GM19463 (cell line): ENCODE results near the gene KMT2B.

ENCODE experiments used
- ATAC-seq: cut with Tn5 transposase; IDR thresholded peaks from one replicate; pipeline ENCODE4 v1.9.1; 2021; ENCODE audit warnings: mild to moderate bottlenecking, moderate library complexity; ENCODE audit not compliant: unreplicated experiment

KMT2B gene

DNA sequence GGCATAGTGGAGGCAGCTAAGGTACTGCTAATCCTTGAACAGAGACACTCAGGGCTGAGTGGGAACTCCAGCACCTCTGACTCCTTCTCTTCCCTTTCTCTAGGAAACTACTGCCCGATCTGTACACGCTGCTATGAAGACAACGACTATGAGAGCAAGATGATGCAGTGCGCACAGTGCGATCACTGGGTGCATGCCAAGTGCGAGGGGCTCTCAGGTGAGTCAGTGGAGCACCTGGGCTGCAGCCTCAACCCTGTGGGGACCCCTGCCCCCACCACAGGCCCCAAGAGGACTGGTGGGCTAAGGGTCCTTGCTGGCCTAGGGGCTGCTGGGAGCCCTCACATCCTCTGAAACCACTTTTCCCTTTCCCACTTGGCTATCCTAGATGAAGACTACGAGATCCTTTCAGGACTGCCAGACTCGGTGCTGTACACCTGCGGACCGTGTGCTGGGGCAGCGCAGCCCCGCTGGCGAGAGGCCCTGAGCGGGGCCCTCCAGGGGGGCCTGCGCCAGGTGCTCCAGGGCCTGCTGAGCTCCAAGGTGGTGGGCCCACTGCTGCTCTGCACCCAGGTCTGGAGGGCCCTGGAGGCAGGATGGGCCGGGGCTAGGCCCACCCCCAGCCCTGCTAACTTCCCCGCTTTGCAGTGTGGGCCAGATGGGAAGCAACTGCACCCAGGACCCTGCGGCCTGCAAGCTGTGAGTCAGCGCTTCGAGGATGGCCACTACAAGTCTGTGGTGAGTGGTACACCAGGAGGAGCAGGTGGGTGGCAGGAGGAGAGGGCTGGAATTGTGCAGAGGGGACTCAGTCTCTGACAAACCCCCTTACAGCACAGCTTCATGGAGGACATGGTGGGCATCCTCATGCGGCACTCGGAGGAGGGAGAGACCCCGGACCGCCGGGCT, 9.5 kb downstream of the KMT2B start:
- no peak for ATAC-seq

DNA sequence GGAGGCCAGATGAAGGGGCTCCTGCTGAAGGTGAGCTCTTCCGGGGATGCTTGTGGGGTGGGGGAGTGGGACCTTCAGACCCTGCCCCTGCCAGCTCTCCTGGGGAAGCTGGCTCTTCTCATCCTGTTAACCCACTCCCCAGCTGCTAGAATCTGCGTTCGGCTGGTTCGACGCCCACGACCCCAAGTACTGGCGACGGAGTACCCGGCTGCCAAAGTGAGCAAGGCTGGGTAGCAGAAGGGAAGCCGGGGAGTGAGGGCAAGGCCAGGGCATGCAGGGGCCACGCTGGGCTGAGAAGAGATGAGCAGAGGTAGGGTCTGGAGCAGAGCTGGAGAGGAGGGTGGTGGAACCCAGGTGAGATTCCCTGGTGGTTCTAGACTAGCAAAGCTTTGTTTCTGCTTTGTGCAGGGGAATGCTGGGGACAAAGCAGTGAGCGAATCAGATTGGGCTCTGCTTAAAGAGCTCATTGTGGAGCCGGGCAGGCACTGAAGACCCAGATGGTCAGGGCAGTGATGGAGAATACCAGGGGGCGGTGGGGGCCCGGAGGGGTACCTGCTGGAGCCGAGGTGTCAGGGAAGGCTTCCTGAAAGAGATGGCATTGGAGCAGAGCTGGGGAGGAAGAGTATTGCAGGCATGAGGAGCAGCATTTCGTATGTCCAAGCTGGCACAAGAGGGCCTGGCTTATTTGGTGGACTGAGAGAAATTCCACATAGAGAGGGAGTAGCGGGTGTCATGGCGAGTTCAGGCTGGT, 10.3 kb downstream of the KMT2B start:
- ATAC-seq: no peak

DNA sequence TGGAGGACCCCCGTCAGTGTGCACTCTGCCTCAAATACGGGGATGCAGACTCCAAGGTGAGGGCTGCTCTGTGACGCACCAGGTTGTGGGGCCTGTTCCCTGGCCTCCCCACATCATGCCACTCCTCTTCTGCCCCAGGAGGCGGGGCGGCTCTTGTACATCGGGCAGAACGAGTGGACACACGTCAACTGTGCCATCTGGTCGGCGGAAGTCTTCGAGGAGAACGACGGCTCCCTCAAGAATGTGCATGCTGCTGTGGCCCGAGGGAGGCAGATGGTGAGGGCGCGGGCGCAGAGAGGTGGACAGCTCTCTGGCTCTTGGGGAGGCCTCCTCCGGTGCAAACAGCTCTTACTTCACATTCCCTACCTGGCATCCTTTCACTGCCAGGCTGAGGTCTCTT, 11.2 kb downstream of the KMT2B start:
- no peak for ATAC-seq

DNA sequence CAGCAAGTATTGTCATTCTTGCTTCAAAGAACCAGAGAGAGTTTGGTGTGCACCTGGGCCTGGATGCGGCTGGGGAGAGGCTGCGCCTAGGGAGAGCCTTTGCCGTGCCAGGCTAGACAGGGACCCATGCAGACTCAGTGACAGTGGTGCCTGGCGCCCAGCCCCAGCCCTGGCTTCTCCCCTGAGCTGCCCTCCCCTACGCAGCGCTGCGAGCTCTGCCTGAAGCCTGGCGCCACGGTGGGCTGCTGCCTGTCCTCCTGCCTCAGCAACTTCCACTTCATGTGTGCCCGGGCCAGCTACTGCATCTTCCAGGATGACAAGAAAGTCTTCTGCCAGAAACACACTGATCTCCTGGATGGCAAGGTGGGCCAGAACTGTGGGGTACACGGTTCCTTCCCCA, 12.0 kb downstream of the KMT2B start:
- no peak for ATAC-seq

DNA sequence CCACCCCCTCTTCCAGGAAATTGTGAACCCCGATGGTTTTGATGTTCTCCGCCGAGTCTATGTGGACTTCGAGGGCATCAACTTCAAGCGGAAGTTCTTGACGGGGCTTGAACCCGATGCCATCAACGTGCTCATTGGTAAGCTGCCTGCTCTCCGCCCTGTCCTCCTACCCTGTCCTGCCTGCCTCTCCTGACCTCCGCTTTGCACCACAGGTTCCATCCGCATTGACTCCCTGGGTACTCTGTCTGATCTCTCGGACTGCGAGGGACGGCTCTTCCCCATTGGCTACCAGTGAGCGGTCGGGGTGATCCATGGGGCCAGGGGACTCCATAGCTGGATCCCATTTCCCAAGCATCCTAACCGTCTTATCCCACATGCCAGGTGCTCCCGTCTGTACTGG, 12.5 kb downstream of the KMT2B start:
- ATAC-seq: no peak

DNA sequence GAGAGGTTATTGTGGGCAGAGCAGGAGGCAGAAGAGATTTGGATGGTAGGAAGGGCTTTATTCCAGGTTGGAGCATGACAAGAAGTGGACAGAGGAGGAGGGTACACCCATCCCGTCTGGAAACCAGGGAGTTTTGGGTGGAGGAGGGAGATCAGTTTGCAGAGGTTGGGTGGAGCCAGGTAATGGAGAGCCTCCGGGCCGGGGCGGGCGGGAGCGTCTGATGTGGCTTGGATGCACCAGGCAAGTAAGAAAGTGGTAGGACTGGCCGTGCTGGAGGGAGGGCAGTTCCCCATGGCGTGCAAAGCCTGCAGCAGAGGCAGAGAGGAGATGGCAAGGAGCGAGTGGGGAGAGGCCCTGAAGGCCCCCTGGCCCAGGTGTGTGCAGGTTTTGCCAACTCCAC, 13.6 kb downstream of the KMT2B start:
- no peak for ATAC-seq

DNA sequence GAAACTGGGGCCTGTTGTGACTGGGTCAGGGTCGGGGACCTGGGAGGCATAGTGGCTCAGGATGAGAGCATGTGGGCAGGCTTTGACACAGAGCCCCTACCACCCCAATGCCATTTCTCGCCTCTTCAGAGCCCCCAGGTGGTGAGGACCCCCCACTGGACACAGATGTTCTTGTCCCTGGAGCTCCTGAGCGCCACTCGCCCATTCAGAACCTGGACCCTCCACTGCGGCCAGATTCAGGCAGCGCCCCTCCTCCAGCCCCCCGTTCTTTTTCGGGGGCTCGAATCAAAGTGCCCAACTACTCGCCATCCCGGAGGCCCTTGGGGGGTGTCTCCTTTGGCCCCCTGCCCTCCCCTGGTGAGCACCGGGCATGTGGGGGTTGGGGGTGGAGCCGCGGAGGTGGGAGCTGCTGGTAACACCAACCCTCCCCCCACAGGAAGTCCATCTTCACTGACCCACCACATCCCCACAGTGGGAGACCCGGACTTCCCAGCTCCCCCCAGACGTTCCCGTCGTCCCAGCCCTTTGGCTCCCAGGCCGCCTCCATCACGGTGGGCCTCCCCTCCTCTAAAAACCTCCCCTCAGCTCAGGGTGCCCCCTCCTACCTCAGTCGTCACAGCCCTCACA, 14.1 kb downstream of the KMT2B start:
- no peak for ATAC-seq

DNA sequence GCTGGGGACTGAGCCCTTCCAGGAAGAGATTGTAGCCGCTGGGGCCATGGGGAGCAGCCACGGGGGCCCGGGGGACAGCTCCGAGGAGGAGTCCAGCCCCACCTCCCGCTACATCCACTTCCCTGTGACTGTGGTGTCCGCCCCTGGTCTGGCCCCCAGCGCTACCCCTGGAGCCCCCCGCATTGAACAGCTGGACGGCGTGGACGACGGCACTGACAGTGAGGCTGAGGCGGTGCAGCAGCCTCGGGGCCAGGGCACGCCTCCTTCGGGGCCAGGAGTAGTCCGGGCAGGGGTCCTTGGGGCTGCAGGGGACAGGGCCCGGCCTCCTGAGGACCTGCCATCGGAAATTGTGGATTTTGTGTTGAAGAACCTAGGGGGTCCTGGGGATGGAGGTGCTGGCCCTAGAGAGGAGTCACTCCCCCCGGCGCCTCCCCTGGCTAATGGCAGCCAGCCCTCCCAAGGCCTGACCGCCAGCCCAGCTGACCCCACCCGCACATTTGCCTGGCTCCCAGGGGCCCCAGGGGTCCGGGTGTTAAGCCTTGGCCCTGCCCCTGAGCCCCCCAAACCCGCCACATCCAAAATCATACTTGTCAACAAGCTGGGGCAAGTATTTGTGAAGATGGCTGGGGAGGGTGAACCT, 14.9 kb downstream of the KMT2B start:
- ATAC-seq: no peak

DNA sequence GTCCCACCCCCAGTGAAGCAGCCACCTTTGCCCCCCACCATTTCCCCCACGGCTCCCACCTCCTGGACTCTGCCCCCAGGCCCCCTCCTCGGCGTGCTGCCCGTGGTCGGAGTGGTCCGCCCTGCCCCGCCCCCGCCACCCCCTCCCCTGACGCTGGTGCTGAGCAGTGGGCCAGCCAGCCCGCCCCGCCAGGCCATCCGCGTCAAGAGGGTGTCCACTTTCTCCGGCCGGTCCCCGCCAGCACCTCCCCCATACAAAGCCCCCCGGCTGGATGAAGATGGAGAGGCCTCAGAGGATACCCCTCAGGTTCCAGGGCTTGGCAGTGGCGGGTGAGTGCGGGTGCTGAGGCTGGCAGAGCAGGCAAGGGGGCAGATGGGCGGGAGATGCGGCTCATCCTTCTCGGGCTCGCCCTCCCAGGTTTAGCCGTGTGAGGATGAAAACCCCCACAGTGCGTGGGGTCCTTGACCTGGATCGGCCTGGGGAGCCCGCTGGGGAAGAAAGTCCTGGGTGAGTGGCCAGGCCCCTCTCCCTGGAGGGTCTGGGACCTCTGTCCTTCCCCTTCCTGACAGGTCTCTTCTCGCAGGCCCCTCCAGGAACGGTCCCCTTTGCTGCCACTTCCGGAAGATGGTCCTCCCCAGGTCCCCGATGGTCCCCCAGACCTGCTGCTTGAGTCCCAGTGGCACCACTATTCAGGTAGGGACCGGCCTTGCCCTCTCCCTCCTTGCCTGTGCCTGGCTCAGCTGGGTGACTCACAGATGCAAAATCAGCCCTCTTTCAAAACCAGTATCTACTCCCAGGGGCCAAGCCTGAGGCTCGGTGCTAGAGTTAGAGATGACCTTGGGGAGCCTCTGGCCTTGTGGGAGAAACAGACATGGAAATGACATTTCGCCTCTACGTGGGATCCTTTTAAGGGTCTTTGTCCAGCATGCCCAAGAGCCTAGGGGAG, 15.7 kb downstream of the KMT2B start:
- ATAC-seq: no peak

DNA sequence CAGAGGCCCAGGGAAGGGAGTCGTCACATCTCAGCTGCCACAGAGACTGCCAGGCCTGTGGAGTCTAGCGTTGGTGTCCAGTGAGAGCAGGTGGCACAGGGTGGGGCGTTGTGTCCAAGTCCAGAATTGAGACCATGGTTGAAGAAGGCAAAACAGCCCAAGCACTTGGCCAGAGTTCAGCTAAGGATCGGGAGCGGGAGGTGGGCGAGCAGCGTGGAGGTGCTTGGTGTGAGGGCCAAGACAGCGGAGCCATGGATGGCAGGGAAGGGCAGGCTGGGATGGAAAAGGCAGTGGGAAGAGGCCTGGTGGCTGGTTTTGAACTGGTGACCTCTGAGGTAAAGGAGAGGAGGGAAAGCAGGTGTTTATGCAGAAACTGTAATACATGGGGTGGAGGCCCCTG, 16.5 kb downstream of the KMT2B start:
- ATAC-seq: no peak

DNA sequence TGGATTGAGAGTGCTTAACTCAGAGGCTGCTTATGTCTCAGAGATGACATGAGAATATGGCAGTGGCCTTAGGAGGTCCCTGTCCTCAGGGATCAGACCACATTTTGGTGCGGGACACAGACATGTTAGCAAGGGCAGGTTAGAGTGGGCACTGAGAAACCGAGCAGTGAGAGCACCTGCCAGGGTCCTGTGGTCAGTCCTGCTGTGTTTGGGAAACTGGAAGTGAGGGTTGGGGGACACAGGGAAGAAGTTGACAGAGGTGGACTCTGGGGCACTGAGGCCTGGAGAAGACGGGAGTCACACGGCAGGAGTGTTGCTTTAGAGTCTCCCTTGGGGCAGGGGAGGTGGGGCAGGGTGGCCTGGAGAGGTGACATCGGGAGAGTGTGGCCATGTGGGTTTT, 17.1 kb downstream of the KMT2B start:
- no peak for ATAC-seq

DNA sequence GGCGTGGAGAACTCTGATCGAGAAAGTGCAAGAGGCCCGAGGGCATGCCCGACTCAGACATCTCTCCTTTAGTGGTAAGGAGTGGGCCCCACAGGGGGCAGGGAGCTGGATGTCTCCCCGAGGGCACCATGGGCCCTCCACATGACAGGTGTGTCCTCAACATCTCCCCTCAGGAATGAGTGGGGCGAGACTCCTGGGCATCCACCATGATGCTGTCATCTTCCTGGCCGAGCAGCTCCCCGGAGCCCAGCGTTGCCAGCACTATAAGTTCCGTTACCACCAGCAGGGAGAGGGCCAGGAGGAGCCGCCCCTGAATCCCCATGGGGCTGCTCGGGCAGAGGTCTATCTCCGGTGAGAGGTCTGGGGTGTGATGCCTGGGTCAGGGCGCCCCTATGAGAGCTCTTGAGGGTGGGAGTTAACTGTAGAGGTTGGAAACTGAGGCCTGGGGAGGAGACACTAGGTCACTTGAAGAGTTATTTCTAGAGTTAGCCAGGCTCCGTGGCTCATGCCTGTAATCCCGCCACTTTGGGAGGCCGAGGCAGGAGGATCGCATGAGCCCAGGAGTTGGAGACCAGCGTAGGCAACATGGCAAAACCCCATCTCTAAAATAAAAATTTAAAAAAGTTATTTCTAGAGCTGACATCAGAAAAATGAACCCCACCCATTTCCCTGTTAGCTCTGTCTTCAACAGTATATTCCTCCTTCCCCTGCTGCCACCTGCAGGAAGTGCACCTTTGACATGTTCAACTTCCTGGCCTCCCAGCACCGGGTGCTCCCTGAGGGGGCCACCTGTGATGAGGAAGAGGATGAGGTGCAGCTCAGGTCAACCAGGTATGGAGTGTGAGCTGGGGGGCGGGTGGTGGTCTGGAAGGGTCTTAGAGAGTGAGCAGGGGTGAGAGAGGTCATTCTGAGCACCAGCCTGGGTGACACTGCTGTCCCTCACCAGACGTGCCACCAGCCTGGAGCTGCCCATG, 19.4 kb downstream of the KMT2B start:
- ATAC-seq: no peak

DNA sequence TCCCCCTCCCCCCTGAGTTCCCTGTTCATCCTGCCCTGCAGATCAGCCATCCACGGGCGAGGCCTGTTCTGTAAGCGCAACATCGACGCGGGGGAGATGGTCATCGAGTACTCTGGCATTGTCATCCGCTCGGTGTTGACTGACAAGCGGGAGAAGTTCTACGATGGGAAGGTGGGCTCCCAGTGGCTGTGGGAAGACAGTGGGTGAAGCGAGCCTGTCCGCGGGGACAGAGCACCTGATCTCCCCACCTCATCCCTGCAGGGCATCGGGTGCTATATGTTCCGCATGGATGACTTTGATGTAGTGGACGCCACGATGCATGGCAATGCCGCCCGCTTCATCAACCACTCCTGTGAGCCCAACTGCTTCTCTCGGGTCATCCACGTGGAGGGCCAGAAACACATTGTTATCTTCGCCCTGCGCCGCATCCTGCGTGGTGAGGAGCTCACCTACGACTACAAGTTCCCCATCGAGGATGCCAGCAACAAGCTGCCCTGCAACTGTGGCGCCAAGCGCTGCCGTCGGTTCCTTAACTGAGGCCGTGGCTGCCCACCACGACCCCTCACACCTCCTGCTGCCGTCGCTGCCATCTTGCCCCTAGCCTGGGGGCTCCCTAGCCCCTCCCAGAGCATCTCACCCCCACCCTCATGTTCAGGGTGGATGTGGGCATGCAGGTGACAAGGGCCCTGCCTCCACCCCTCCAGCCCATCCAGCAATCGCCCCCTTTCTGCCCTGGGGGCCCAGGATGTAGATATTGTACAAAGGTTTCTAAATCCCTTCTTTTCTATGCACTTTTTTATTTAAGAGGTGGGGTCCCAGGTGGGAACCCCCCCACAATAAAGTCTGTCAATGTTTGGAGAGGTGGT, 20.5 kb downstream of the KMT2B start:
- no peak for ATAC-seq

DNA sequence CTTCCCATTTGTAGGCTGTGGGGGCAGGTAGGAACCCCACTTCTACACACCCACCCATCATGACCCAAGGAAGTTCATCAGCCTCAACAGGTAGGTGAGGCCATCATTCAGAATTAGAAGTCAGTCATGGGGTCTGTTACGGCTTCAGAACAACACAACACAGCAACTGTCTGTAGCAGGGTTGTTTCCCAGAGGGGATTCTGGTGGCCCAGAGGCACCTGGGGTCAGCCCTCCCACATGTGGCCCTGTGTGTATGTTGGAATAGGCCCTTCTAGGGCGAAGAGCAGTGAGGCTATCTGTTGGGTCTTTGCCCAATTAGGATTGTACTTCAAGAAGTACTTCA, 21.1 kb downstream of the KMT2B start:
- ATAC-seq: no peak

DNA sequence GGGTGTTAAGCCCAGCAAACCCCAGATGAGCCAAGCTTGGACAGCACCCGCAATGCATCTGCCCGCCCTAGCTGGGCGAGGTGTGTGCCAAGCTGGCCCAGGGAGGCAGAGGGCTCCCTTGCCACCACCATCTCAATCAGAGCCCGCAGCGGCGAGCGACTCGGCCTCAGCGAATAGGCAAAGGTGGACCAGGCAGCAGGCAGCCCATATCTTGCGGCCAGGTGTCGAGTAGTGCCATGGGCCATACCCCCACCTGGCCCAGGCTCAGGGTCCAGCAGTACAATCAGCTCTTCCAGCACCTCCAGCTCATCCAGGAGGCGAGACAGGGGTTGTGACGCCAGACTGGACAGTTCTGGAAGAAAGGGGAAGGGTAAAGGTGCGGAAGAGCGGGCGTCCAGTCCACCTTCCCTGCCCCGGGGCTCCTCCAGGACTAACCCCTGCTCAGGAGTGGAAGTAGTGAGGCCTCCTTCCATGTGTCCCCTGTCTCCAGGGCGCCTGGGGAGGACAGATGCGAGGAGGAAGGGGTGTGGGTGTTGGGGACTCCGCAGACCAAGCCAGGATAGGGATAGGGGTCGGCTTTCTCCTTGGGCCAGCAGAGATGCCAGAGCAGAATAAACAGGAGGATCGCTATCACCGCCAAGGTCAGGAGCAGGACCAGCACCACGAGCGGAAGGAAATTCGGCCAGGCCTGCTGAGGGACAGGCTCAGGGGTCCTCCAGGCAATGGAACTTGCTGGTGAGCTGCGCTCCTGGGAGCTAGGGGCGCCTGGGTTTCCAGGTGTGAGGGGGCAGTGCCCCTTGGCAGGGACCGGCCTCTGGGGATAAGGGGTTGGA, 21.7 kb downstream of the KMT2B start:
- no peak for ATAC-seq

DNA sequence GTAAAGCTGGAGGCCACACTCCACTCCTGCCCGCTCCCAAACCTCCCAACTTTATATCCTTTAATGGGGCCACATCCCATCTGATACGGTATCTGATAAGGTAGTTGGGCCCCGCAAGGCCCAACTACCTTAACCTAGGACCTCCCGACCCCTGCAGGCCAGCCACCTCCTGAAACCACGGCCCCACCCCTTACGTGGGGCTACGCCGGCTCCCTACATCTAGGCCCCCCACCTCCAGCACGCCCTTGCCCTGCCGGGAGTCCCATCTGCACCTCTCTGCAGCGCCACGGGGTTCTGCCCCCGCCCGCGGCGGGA, 22.3 kb downstream of the KMT2B start:
- peak; percentile 16 for ATAC-seq

DNA sequence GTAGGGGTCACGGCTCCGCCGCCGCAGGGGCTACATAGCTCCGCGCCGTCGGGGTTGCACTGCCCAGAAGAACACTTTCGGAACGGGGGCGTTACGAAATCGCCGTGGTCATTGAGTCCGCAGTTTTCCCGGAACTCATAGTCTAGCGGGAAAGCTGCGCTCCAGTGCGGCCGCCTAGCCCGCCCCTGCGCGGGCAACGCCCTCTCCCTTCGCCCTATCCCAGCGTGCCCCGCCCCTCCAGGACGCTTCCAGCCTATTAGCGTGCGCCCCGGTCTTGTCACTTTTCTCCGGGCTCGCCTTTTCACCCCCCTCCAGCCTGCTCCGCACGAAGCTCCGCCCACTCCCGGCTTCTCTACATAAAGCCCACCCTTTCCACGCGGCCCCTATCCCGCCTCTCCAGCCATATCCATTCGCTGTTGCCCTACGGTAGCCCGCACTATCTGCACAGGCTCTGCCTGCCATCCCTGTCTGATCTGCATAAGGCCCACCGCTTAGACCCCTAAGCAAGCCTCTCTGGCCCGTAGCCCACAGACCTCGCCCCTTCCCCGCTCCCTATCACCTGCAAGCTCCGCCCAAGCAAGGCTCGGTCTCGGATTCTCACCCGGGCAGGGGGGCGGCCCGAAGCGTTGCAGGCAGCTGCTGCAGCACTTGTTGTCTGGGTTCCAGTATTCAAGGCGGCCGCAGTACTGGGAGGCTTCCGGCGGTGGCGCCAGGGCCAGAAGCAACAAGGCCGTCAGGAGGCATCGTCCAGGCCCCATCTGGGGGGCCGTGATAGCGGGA, 22.8 kb downstream of the KMT2B start:
- ATAC-seq: peak; percentile 62
